Tibial nerve (tissue), 4 donors: ENCODE measurements around the gene APOC3. TPM values are rescaled to one million over a fixed set of nuclear protein-coding genes. Genes with fewer than 3 reads are reported as not detected.
"Not testable (repeated sequence)": the region's sequence is repeated elsewhere in the genome, so short reads cannot be mapped to it uniquely, and the experiment has no call there.

Experiments used
- DNase-seq, 2 donors: peaks; one replicate each; pipeline ENCODE4 v3.0.0-alpha.2; 2019; ENCODE audit warnings: low spot score in 2 of 2
- H3K27ac ChIP-seq, 4 donors: fragments of 200-600 bp; sonication (generic) in 3 of 4; one replicate each; pipeline ENCODE4 v1.5.1; 2017 to 2019; ENCODE audit warnings: mild to moderate bottlenecking in 1 of 4
- H3K27me3 ChIP-seq, 2 donors: fragments of 200-600 bp; sonication (generic) in 1 of 2; one replicate each; pipeline versions ENCODE4 v1.5.1 to v1.6.0; 2017 to 2019
- H3K36me3 ChIP-seq, 3 donors: fragments of 200-600 bp; sonication (generic); one replicate each; pipeline ENCODE4 v1.5.1; 2018 to 2019
- H3K4me1 ChIP-seq, 4 donors: fragments of 200-600 bp; sonication (generic) in 3 of 4; one replicate each; pipeline ENCODE4 v1.5.1; 2017 to 2019
- H3K4me3 ChIP-seq, 4 donors: fragments of 200-600 bp; sonication (generic) in 3 of 4; one replicate each; pipeline ENCODE4 v1.5.1; 2017 to 2019; ENCODE audit warnings: mild to moderate bottlenecking in 1 of 4, moderate library complexity in 1 of 4
- H3K9me3 ChIP-seq, 4 donors: fragments of 200-600 bp; sonication (generic) in 3 of 4; one replicate each; pipeline ENCODE4 v1.5.1; 2017 to 2019
- CTCF ChIP-seq, 5 experiments: fragments of 200-600 bp in 3 of 5; fragments of 450-650 bp in 2 of 5; sonication (generic) in 3 of 5; IDR thresholded peaks; one replicate each; pipeline ENCODE4 v1.5.1; 2016 to 2019; ENCODE audit warnings: antibody characterized with exemption in 5 of 5, mild to moderate bottlenecking in 3 of 5, moderate library complexity in 2 of 5
- EP300 ChIP-seq, 2 donors: sonication (generic); formaldehyde crosslinking; IDR thresholded peaks; one replicate each; pipeline ENCODE4 v1.6.1; 2017; ENCODE audit warnings: antibody characterized with exemption in 2 of 2, mild to moderate bottlenecking in 1 of 2
- POLR2A ChIP-seq, 2 donors: fragments of 450-650 bp; IDR thresholded peaks; one replicate each; pipeline ENCODE4 v1.6.1; 2017; ENCODE audit warnings: antibody characterized with exemption in 2 of 2, mild to moderate bottlenecking in 2 of 2, moderate library complexity in 2 of 2
- WGBS, 2 donors: methylation state at CpG; one replicate each; pipeline ENCODE4 v1.1.5; 2018; 5-methylcytosine and 5-hydroxymethylcytosine counted together
- total RNA-seq, 4 donors: library from RNA; depleted of rRNA; stranded (reverse); fragments of >200 nt; gene quantifications; one replicate each; pipeline ENCODE4 v1.1.0, GENCODE V29; 2016

Gene APOC3
- total RNA-seq, 4 donors from 2014 or later = not detected

GRCh38 chr11:116793772-116794097 is 36.0 kb upstream of the APOC3 start:
- no peaks in the 10 kb centered on the region for H3K9me3 ChIP-seq
- WGBS, 2 donors = 100% methylated on average over 1 of the region's 1 CpG
- H3K4me1 ChIP-seq = peaks cover 0 to 11% (median 4%) of the 10 kb centered on the region in 4 donors
- TF ChIP-seq EP300 (IDR thresholded peaks at IDR 0.05) (no peak), CTCF (IDR thresholded peaks at IDR 0.05) (no peak), POLR2A (IDR thresholded peaks at IDR 0.05) (no peak)
- no peak overlapping the region for H3K4me3 ChIP-seq
- DNase-seq = no peak
- no peaks in the 10 kb centered on the region for H3K36me3 ChIP-seq
- H3K27me3 ChIP-seq = no peaks in the 10 kb centered on the region
- H3K27ac ChIP-seq = no peak overlapping the region

- no peaks in the 10 kb centered on the region for H3K36me3 ChIP-seq
- no peaks in the 10 kb centered on the region for H3K27me3 ChIP-seq
- no peak overlapping the region for H3K27ac ChIP-seq
- no peak for DNase-seq
- no peak overlapping the region for H3K4me3 ChIP-seq
- no peaks in the 10 kb centered on the region for H3K9me3 ChIP-seq
- H3K4me1 ChIP-seq = peaks cover 0 to 10% (median 4%) of the 10 kb centered on the region in 4 donors
- WGBS, 2 donors = 79 to 94% methylated on average over 2 of the region's 2 CpGs
- no peak for TF ChIP-seq POLR2A (IDR thresholded peaks at IDR 0.05)
- TF ChIP-seq EP300 (IDR thresholded peaks at IDR 0.05) = no peak
- no peak for TF ChIP-seq CTCF (IDR thresholded peaks at IDR 0.05)
These were observed 34.9 kb upstream of the APOC3 start for GRCh38 chr11:116794851-116795250.

DNA sequence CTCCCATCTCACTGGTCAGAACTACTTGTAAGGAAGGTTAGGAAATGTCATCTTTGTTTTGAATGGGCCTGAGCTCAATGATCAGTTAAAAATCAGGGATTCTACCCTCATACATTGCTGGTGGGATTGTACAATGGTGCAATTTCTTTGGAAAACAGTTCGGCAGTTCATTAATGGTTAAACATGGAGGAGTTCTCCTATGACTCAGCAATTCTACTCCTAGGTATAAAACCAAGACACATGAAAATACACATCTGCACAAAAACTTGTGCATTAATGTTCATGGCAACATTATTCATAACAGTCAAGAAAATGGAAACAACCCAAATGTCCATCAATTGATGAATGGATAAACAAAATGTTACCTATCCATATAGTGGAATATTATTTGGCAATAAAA is 33.2 kb upstream of the APOC3 start:
- WGBS, 2 donors = 83 to 84% methylated on average over 1 of the region's 1 CpG
- H3K27me3 ChIP-seq = no peaks in the 10 kb centered on the region
- no peaks in the 10 kb centered on the region for H3K36me3 ChIP-seq
- no peaks in the 10 kb centered on the region for H3K9me3 ChIP-seq
- no peak for DNase-seq
- H3K4me3 ChIP-seq = no peak overlapping the region
- H3K27ac ChIP-seq = no peak overlapping the region
- peaks cover 0 to 1% (median under 1%) of the 10 kb centered on the region in 4 donors for H3K4me1 ChIP-seq
- TF ChIP-seq POLR2A (IDR thresholded peaks at IDR 0.05) = no peak

GRCh38 chr11:116797816-116798215 is 31.9 kb upstream of the APOC3 start:
- H3K27me3 ChIP-seq = no peaks in the 10 kb centered on the region
- no peaks in the 10 kb centered on the region for H3K4me1 ChIP-seq
- no peak for TF ChIP-seq CTCF (IDR thresholded peaks at IDR 0.05)
- no peak for TF ChIP-seq POLR2A (IDR thresholded peaks at IDR 0.05)
- TF ChIP-seq EP300 (IDR thresholded peaks at IDR 0.05) = no peak
- WGBS, 2 donors = 75% methylated on average over 5 of the region's 5 CpGs
- H3K36me3 ChIP-seq = no peaks in the 10 kb centered on the region
- H3K27ac ChIP-seq = no peak overlapping the region
- DNase-seq = no peak
- H3K4me3 ChIP-seq = no peak overlapping the region
- H3K9me3 ChIP-seq = no peaks in the 10 kb centered on the region

- no peak overlapping the region for H3K4me3 ChIP-seq
- no peaks in the 10 kb centered on the region for H3K36me3 ChIP-seq
- TF ChIP-seq CTCF (IDR thresholded peaks at IDR 0.05) = no peak
- H3K27me3 ChIP-seq = no peaks in the 10 kb centered on the region
- H3K9me3 ChIP-seq = no peaks in the 10 kb centered on the region
- H3K4me1 ChIP-seq = no peaks in the 10 kb centered on the region
- no peak overlapping the region for H3K27ac ChIP-seq
- no peak for DNase-seq
- WGBS, 2 donors = 79 to 81% methylated on average over 5 of the region's 5 CpGs
These were observed 31.3 kb upstream of the APOC3 start for GRCh38 chr11:116798368-116798767.

- Histone ChIP-seq H3K27me3 (no peaks in the 10 kb centered on the region), H3K27ac (no peak overlapping the region), H3K4me1 (no peaks in the 10 kb centered on the region), H3K36me3 (no peaks in the 10 kb centered on the region), H3K9me3 (no peaks in the 10 kb centered on the region), H3K4me3 (no peak overlapping the region)
- DNase-seq = no peak
- WGBS, 2 donors = 94 to 95% methylated on average over 2 of the region's 2 CpGs
- no peak for TF ChIP-seq CTCF (IDR thresholded peaks at IDR 0.05)
- TF ChIP-seq EP300 (IDR thresholded peaks at IDR 0.05) = no peak
- no peak for TF ChIP-seq POLR2A (IDR thresholded peaks at IDR 0.05)
These were observed 29.1 kb upstream of the APOC3 start for GRCh38 chr11:116800610-116801009.

- not testable (repeated sequence) for H3K36me3 ChIP-seq, H3K4me3 ChIP-seq, H3K4me1 ChIP-seq, H3K9me3 ChIP-seq, DNase-seq, H3K27ac ChIP-seq, H3K27me3 ChIP-seq
These were observed 28.0 kb upstream of the APOC3 start for GRCh38 chr11:116801662-116802061.
